ENCODE data around the gene EPB41L4A.

EPB41L4A gene

GRCh38 chr5:112174959-112175594 is 244.0 kb downstream of the EPB41L4A start:
- TF ChIP-seq, protein P1, sequence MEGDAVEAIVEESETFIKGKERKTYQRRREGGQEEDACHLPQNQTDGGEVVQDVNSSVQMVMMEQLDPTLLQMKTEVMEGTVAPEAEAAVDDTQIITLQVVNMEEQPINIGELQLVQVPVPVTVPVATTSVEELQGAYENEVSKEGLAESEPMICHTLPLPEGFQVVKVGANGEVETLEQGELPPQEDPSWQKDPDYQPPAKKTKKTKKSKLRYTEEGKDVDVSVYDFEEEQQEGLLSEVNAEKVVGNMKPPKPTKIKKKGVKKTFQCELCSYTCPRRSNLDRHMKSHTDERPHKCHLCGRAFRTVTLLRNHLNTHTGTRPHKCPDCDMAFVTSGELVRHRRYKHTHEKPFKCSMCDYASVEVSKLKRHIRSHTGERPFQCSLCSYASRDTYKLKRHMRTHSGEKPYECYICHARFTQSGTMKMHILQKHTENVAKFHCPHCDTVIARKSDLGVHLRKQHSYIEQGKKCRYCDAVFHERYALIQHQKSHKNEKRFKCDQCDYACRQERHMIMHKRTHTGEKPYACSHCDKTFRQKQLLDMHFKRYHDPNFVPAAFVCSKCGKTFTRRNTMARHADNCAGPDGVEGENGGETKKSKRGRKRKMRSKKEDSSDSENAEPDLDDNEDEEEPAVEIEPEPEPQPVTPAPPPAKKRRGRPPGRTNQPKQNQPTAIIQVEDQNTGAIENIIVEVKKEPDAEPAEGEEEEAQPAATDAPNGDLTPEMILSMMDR (IDR thresholded peaks at IDR 0.05; ENCODE audit: insufficient read depth, low read depth, low read length, missing control alignments), result peak; percentile 51
- no peak overlapping the region for H3K4me3 ChIP-seq (ENCODE audit: low read depth, low read length)
- DNase-seq (ENCODE audit: low read depth), result peak; percentile 73

- no peak for DNase-seq (ENCODE audit: low read depth)
- TF ChIP-seq, protein P1 (IDR thresholded peaks at IDR 0.05; ENCODE audit: insufficient read depth, low read depth, low read length, missing control alignments), result no peak
- H3K4me3 ChIP-seq (ENCODE audit: low read depth, low read length), result no peak overlapping the region
These were observed 253.0 kb downstream of the EPB41L4A start for GRCh38 chr5:112165897-112166737.

DNA sequence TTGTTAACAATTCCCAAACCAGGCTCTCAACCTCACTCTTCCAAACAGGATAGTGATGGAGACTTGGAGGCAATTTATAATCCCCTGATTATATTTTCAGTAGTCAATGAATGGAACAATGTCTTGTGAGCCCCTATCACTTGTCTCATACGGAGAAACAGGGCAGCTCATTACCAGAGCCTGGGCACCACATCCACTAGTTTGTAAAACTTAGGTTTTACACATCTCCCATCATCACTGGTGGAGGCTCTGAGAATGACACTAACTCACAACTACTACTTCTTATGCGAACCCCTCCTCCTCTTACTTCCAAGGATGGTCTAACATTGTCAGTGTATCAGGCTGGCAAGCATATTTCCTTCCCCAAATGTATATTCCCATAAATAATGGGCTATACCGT is 253.7 kb downstream of the EPB41L4A start:
- TF ChIP-seq, protein P1 (IDR thresholded peaks at IDR 0.05; ENCODE audit: insufficient read depth, low read depth, low read length, missing control alignments), result no peak
- DNase-seq (ENCODE audit: low read depth), result no peak
- no peak overlapping the region for H3K4me3 ChIP-seq (ENCODE audit: low read depth, low read length)

DNA sequence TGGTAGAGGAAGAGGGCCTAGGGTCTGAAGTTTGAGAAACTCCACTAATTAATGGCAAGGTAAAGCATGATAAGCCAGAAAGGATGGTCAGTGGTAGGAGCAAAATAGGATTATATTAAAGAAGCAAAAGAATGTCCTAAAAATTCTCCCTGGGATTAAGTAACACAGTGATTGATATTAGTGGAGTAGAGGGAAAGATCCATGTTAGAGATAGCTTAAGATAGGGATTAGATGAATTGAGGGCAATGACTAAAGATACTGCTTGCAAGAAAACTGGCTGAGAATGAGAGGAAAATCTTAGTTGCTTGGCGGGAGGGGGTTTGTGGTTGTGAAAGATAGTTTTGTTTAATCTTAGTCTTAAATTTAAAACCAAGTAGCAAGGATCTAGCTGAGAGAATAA is 255.6 kb downstream of the EPB41L4A start:
- TF ChIP-seq, protein P1 (IDR thresholded peaks at IDR 0.05; ENCODE audit: insufficient read depth, low read depth, low read length, missing control alignments), result no peak
- no peak for DNase-seq (ENCODE audit: low read depth)
- H3K4me3 ChIP-seq (ENCODE audit: low read depth, low read length), result no peak overlapping the region

- TF ChIP-seq, protein P1 (IDR thresholded peaks at IDR 0.05; ENCODE audit: insufficient read depth, low read depth, low read length, missing control alignments), result no peak
- H3K4me3 ChIP-seq (ENCODE audit: low read depth, low read length), result peak overlapping the region; percentile 81
- DNase-seq (ENCODE audit: low read depth), result no peak
These were observed 257.7 kb downstream of the EPB41L4A start for GRCh38 chr5:112161392-112161748.

- peak; percentile 96 for DNase-seq (ENCODE audit: low read depth)
- peak overlapping the region; percentile 81 for H3K4me3 ChIP-seq (ENCODE audit: low read depth, low read length)
- TF ChIP-seq, protein P1 (IDR thresholded peaks at IDR 0.05; ENCODE audit: insufficient read depth, low read depth, low read length, missing control alignments), result peak; percentile 100
These were observed 258.3 kb downstream of the EPB41L4A start for GRCh38 chr5:112160652-112161391.

Data from GM12865 (cell line).